HG02938 (cell line): ENCODE data around the gene EEF2K.
"Not testable (repeated sequence)": the region's sequence is repeated elsewhere in the genome, so short reads cannot be mapped to it uniquely, and the experiment has no call there.

Experiments
- ATAC-seq: cut with Tn5 transposase; IDR thresholded peaks from one replicate; pipeline ENCODE4 v1.9.1; 2021; ENCODE audit warnings: mild to moderate bottlenecking, moderate library complexity; ENCODE audit not compliant: unreplicated experiment

Gene EEF2K

GRCh38 chr16:22206013-22206841 is at the start of gene EEF2K:
Gene EEF2K (plus strand): TSS chr16:22206278. CDS start chr16:22225730, 19,452 bp downstream.
- ATAC-seq, result peak; percentile 61

GRCh38 chr16:22161401-22161800 is 44.7 kb upstream of the EEF2K start:
- ATAC-seq, result no peak

- ATAC-seq, result no peak
Measured at GRCh38 chr16:22161999-22162655, 44.0 kb upstream of the EEF2K start, which contains the start of gene SDR42E2. Gene SDR42E2 (plus strand): TSS chr16:22162506. CDS start chr16:22165583, 3,077 bp downstream.

GRCh38 chr16:22162656-22163009 is 43.4 kb upstream of the EEF2K start:
- ATAC-seq, result no peak

GRCh38 chr16:22163806-22164205 is 42.3 kb upstream of the EEF2K start:
- no peak for ATAC-seq

GRCh38 chr16:22164482-22164881 is 41.6 kb upstream of the EEF2K start:
- ATAC-seq, result no peak

GRCh38 chr16:22165508-22166285 is 40.4 kb upstream of the EEF2K start:
- ATAC-seq, result no peak

- no peak for ATAC-seq
Measured at GRCh38 chr16:22171953-22172352, 34.1 kb upstream of the EEF2K start.

- ATAC-seq, result not testable (repeated sequence)
Measured at GRCh38 chr16:22172642-22173041, 33.4 kb upstream of the EEF2K start.

- ATAC-seq, result no peak
Measured at GRCh38 chr16:22174642-22175041, 31.4 kb upstream of the EEF2K start.

- no peak for ATAC-seq
Measured at GRCh38 chr16:22177968-22178930, 27.8 kb upstream of the EEF2K start.

- no peak for ATAC-seq
Measured at GRCh38 chr16:22181426-22181825, 24.7 kb upstream of the EEF2K start.

- no peak for ATAC-seq
Measured at GRCh38 chr16:22181843-22182242, 24.2 kb upstream of the EEF2K start.

- ATAC-seq, result no peak
Measured at GRCh38 chr16:22183335-22183734, 22.7 kb upstream of the EEF2K start.

- ATAC-seq, result no peak
Measured at GRCh38 chr16:22183901-22184614, 22.0 kb upstream of the EEF2K start.

- ATAC-seq, result no peak
Measured at GRCh38 chr16:22184615-22184968, 21.5 kb upstream of the EEF2K start.

- ATAC-seq, result no peak
Measured at GRCh38 chr16:22186517-22186916, 19.6 kb upstream of the EEF2K start.

- no peak for ATAC-seq
Measured at GRCh38 chr16:22188267-22188594, 17.8 kb upstream of the EEF2K start.

- ATAC-seq, result no peak
Measured at GRCh38 chr16:22188595-22189442, 17.3 kb upstream of the EEF2K start.
